HEK293 (cell line): ENCODE results near the gene ITGA8.

ENCODE experiments used
- ZNF10 ChIP-seq: fragments of 450-650 bp; formaldehyde crosslinking; IDR thresholded peaks from 2 replicates; pipeline ENCODE4 v1.5.1; 2017; ENCODE audit warnings: missing biosample characterization, missing genetic modification characterization
- ZNF274 ChIP-seq, 2 experiments: fragments of 200-500 bp in 1 of 2; fragments of 450-650 bp in 1 of 2; sonication (Bioruptor generic) in 1 of 2; formaldehyde crosslinking in 1 of 2; IDR thresholded peaks; 2 replicates each; pipeline versions ENCODE4 v1.5.1 to v1.6.1; 2014 to 2016; ENCODE audit warnings: borderline replicate concordance in 1 of 2, inconsistent platforms in 1 of 2, low read length in 1 of 2, missing biosample characterization in 1 of 2, missing genetic modification characterization in 1 of 2
- ZNF302 ChIP-seq: fragments of 450-650 bp; formaldehyde crosslinking; IDR thresholded peaks from 2 replicates; pipeline ENCODE4 v1.5.1; 2016; ENCODE audit warnings: missing biosample characterization, missing genetic modification characterization, low read depth
- ZNF354C ChIP-seq: fragments of 450-650 bp; formaldehyde crosslinking; IDR thresholded peaks from 2 replicates; pipeline ENCODE4 v1.5.1; 2016; ENCODE audit warnings: missing biosample characterization, missing genetic modification characterization, low read depth, borderline replicate concordance
- ZNF596 ChIP-seq: fragments of 450-650 bp; IDR thresholded peaks from 2 replicates; pipeline ENCODE4 v1.5.0; 2018; ENCODE audit warnings: missing biosample characterization, mild to moderate bottlenecking, missing genetic modification characterization, moderate library complexity
- ZNF626 ChIP-seq: fragments of 450-650 bp; sonication (Bioruptor Pico); formaldehyde crosslinking; IDR thresholded peaks from 2 replicates; pipeline ENCODE4 v1.5.1; 2018; ENCODE audit warnings: missing biosample characterization, missing genetic modification characterization, inconsistent platforms
- TF ChIP-seq, protein P1 (sequence below): fragments of 450-650 bp; formaldehyde crosslinking; IDR thresholded peaks from 2 replicates; pipeline ENCODE4 v1.5.1; 2016; ENCODE audit warnings: missing biosample characterization, missing genetic modification characterization
- TF ChIP-seq, protein P2 (sequence below): sonication (generic); formaldehyde crosslinking; IDR thresholded peaks from 2 replicates; pipeline ENCODE4 v1.8.1; 2022; ENCODE audit warnings: mild to moderate bottlenecking, moderate library complexity, missing genetic modification reagents
- TF ChIP-seq, protein P3 (sequence below): fragments of 450-650 bp; formaldehyde crosslinking; IDR thresholded peaks from 2 replicates; pipeline ENCODE4 v1.5.1; 2016; ENCODE audit warnings: missing biosample characterization, missing genetic modification characterization

DNA sequence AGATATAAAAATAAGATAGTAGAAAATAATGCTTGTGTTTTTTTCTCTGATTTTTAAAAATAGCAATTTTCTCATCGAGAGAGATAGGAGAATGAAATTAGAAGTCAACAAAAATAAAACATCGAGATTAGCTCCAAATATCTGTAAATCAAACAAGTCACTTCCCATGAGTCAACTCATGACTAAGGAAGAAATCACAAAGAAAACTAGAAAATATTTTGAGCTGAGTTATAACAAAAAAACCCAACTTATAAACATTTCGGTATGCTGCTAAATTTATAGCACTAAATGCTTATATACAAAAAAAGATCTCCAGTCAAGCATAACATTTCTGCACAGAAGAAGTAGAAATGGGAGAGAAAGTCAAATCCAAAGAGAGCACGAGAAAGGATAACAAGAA is 140.1 kb downstream of the ITGA8 start:
- no peak for TF ChIP-seq ZNF10
- TF ChIP-seq, protein P1, sequence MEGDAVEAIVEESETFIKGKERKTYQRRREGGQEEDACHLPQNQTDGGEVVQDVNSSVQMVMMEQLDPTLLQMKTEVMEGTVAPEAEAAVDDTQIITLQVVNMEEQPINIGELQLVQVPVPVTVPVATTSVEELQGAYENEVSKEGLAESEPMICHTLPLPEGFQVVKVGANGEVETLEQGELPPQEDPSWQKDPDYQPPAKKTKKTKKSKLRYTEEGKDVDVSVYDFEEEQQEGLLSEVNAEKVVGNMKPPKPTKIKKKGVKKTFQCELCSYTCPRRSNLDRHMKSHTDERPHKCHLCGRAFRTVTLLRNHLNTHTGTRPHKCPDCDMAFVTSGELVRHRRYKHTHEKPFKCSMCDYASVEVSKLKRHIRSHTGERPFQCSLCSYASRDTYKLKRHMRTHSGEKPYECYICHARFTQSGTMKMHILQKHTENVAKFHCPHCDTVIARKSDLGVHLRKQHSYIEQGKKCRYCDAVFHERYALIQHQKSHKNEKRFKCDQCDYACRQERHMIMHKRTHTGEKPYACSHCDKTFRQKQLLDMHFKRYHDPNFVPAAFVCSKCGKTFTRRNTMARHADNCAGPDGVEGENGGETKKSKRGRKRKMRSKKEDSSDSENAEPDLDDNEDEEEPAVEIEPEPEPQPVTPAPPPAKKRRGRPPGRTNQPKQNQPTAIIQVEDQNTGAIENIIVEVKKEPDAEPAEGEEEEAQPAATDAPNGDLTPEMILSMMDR (tag by site-specific recombination): no peak
- TF ChIP-seq, protein P2, sequence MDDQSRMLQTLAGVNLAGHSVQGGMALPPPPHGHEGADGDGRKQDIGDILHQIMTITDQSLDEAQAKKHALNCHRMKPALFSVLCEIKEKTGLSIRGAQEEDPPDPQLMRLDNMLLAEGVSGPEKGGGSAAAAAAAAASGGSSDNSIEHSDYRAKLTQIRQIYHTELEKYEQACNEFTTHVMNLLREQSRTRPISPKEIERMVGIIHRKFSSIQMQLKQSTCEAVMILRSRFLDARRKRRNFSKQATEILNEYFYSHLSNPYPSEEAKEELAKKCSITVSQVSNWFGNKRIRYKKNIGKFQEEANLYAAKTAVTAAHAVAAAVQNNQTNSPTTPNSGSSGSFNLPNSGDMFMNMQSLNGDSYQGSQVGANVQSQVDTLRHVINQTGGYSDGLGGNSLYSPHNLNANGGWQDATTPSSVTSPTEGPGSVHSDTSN (CRISPR knock-in tag): no peak
- TF ChIP-seq ZNF596 (tag by site-specific recombination): no peak
- TF ChIP-seq ZNF626 (tag by site-specific recombination): no peak
- no peak for TF ChIP-seq ZNF302 (tag by site-specific recombination)
- no peak for TF ChIP-seq ZNF354C (tag by site-specific recombination)
- TF ChIP-seq, protein P3, sequence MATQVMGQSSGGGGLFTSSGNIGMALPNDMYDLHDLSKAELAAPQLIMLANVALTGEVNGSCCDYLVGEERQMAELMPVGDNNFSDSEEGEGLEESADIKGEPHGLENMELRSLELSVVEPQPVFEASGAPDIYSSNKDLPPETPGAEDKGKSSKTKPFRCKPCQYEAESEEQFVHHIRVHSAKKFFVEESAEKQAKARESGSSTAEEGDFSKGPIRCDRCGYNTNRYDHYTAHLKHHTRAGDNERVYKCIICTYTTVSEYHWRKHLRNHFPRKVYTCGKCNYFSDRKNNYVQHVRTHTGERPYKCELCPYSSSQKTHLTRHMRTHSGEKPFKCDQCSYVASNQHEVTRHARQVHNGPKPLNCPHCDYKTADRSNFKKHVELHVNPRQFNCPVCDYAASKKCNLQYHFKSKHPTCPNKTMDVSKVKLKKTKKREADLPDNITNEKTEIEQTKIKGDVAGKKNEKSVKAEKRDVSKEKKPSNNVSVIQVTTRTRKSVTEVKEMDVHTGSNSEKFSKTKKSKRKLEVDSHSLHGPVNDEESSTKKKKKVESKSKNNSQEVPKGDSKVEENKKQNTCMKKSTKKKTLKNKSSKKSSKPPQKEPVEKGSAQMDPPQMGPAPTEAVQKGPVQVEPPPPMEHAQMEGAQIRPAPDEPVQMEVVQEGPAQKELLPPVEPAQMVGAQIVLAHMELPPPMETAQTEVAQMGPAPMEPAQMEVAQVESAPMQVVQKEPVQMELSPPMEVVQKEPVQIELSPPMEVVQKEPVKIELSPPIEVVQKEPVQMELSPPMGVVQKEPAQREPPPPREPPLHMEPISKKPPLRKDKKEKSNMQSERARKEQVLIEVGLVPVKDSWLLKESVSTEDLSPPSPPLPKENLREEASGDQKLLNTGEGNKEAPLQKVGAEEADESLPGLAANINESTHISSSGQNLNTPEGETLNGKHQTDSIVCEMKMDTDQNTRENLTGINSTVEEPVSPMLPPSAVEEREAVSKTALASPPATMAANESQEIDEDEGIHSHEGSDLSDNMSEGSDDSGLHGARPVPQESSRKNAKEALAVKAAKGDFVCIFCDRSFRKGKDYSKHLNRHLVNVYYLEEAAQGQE: no peak
- no peak for TF ChIP-seq ZNF274 (IDR thresholded peaks at IDR 0.05; ENCODE audit: low read length)
- TF ChIP-seq ZNF274 (tag by site-specific recombination; IDR thresholded peaks at IDR 0.05; ENCODE audit: borderline replicate concordance): no peak
